Hippocampal formation (tissue), 2 donors: ENCODE measurements around the gene USP17L12.
"Not testable (repeated sequence)": the region's sequence is repeated elsewhere in the genome, so short reads cannot be mapped to it uniquely, and the experiment has no call there.

ENCODE experiments used
- DNase-seq, 2 donors: peaks; one replicate each; lab custom pipeline; 2025; lab: John Stamatoyannopoulos, UW

Gene USP17L12, protein sequence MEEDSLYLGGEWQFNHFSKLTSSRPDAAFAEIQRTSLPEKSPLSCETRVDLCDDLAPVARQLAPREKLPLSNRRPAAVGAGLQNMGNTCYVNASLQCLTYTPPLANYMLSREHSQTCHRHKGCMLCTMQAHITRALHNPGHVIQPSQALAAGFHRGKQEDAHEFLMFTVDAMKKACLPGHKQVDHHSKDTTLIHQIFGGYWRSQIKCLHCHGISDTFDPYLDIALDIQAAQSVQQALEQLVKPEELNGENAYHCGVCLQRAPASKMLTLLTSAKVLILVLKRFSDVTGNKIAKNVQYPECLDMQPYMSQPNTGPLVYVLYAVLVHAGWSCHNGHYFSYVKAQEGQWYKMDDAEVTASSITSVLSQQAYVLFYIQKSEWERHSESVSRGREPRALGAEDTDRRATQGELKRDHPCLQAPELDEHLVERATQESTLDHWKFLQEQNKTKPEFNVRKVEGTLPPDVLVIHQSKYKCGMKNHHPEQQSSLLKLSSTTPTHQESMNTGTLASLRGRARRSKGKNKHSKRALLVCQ

GRCh38 chr4:9219852-9220251, at the start of gene USP17L12:
Gene USP17L12 (plus strand): TSS chr4:9220152. CDS start chr4:9220152, 0 bp downstream.
- DNase-seq = not testable (repeated sequence)

- DNase-seq = not testable (repeated sequence)
These were observed 9.6 kb upstream of the USP17L12 start, which contains the start of gene USP17L10 for GRCh38 chr4:9210357-9210756. Gene USP17L10 (plus strand): TSS chr4:9210657. CDS start chr4:9210657, 0 bp downstream.

- not testable (repeated sequence) for DNase-seq
These were observed 5.3 kb upstream of the USP17L12 start for GRCh38 chr4:9214701-9215100.

DNA sequence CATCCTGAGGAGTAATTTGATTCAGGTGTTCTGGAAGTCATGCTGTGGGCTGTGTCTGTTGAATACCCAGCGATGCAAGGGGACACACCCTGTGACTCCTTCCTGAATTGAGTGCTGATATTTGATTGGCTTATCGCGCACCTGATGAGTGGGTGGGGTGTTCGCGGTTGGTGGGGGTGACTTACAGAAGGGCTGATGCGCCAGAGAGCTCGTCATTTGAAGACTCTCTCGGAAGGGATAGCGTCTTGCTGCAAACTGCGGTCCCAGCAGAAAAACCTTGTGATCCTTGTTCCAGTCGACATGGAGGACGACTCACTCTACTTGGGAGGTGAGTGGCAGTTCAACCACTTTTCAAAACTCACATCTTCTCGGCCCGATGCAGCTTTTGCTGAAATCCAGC, 4.8 kb upstream of the USP17L12 start, which contains the start of gene USP17L11:
Gene USP17L11 (plus strand): TSS at position 301 of the 400 bp plus-strand sequence. CDS start 0 bp downstream, at position 301.
- not testable (repeated sequence) for DNase-seq

DNA sequence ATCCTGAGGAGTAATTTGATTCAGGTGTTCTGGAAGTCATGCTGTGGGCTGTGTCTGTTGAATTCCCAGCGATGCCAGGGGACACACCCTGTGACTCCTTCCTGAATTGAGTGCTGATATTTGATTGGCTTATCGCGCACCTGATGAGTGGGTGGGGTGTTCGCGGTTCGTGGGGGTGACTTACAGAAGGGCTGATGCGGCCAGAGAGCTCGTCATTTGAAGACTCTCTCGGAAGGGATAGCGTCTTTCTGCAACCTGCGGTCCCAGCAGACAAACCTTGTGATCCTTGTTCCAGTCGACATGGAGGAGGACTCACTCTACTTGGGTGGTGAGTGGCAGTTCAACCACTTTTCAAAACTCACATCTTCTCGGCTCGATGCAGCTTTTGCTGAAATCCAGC, 4.6 kb downstream of the USP17L12 start, which contains the start of gene USP17L13:
Gene USP17L13 (plus strand): TSS at position 301 of the 400 bp plus-strand sequence. CDS start 0 bp downstream, at position 301.
- DNase-seq = not testable (repeated sequence)

- DNase-seq = not testable (repeated sequence)
These were observed 10.3 kb downstream of the USP17L12 start for GRCh38 chr4:9230249-9230648.

DNA sequence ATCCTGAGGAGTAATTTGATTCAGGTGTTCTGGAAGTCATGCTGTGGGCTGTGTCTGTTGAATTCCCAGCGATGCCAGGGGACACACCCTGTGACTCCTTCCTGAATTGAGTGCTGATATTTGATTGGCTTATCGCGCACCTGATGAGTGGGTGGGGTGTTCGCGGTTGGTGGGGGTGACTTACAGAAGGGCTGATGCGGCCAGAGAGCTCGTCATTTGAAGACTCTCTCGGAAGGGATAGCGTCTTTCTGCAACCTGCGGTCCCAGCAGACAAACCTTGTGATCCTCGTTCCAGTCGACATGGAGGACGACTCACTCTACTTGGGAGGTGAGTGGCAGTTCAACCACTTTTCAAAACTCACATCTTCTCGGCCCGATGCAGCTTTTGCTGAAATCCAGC, 14.1 kb downstream of the USP17L12 start, which contains the start of gene USP17L15:
Gene USP17L15 (plus strand): TSS at position 301 of the 400 bp plus-strand sequence. CDS start 0 bp downstream, at position 301.
- not testable (repeated sequence) for DNase-seq

GRCh38 chr4:9238461-9238860, 18.5 kb downstream of the USP17L12 start:
- DNase-seq = not testable (repeated sequence)

DNA sequence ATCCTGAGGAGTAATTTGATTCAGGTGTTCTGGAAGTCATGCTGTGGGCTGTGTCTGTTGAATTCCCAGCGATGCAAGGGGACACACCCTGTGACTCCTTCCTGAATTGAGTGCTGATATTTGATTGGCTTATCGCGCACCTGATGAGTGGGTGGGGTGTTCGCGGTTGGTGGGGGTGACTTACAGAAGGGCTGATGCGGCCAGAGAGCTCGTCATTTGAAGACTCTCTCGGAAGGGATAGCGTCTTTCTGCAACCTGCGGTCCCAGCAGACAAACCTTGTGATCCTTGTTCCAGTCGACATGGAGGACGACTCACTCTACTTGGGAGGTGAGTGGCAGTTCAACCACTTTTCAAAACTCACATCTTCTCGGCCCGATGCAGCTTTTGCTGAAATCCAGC, 23.6 kb downstream of the USP17L12 start, which contains the start of gene USP17L17:
Gene USP17L17 (plus strand): TSS at position 301 of the 400 bp plus-strand sequence. CDS start 0 bp downstream, at position 301.
- DNase-seq = not testable (repeated sequence)

GRCh38 chr4:9247953-9248680, 28.2 kb downstream of the USP17L12 start, which contains the start of gene USP17L18:
Gene USP17L18 (plus strand): TSS chr4:9248630. CDS start chr4:9248630, 0 bp downstream.
- DNase-seq = not testable (repeated sequence)

DNA sequence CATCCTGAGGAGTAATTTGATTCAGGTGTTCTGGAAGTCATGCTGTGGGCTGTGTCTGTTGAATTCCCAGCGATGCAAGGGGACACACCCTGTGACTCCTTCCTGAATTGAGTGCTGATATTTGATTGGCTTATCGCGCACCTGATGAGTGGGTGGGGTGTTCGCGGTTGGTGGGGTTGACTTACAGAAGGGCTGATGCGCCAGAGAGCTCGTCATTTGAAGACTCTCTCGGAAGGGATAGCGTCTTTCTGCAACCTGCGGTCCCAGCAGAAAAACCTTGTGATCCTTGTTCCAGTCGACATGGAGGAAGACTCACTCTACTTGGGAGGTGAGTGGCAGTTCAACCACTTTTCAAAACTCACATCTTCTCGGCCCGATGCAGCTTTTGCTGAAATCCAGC, 33.1 kb downstream of the USP17L12 start, which contains the start of gene USP17L19:
Gene USP17L19 (plus strand): TSS at position 301 of the 400 bp plus-strand sequence. CDS start 0 bp downstream, at position 301.
- DNase-seq = not testable (repeated sequence)

DNA sequence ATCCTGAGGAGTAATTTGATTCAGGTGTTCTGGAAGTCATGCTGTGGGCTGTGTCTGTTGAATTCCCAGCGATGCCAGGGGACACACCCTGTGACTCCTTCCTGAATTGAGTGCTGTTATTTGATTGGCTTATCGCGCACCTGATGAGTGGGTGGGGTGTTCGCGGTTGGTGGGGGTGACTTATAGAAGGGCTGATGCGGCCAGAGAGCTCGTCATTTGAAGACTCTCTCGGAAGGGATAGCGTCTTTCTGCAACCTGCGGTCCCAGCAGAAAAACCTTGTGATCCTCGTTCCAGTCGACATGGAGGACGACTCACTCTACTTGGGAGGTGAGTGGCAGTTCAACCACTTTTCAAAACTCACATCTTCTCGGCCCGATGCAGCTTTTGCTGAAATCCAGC, 37.9 kb downstream of the USP17L12 start, which contains the start of gene USP17L20:
Gene USP17L20 (plus strand): TSS at position 301 of the 400 bp plus-strand sequence. CDS start 0 bp downstream, at position 301.
- DNase-seq = not testable (repeated sequence)

DNA sequence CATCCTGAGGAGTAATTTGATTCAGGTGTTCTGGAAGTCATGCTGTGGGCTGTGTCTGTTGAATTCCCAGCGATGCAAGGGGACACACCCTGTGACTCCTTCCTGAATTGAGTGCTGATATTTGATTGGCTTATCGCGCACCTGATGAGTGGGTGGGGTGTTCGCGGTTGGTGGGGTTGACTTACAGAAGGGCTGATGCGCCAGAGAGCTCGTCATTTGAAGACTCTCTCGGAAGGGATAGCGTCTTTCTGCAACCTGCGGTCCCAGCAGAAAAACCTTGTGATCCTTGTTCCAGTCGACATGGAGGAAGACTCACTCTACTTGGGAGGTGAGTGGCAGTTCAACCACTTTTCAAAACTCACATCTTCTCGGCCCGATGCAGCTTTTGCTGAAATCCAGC, 42.6 kb downstream of the USP17L12 start, which contains the start of gene USP17L21:
Gene USP17L21 (plus strand): TSS at position 301 of the 400 bp plus-strand sequence. CDS start 0 bp downstream, at position 301.
- DNase-seq = not testable (repeated sequence)

DNA sequence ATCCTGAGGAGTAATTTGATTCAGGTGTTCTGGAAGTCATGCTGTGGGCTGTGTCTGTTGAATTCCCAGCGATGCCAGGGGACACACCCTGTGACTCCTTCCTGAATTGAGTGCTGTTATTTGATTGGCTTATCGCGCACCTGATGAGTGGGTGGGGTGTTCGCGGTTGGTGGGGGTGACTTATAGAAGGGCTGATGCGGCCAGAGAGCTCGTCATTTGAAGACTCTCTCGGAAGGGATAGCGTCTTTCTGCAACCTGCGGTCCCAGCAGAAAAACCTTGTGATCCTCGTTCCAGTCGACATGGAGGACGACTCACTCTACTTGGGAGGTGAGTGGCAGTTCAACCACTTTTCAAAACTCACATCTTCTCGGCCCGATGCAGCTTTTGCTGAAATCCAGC, 47.4 kb downstream of the USP17L12 start, which contains the start of gene USP17L22:
Gene USP17L22 (plus strand): TSS at position 301 of the 400 bp plus-strand sequence. CDS start 0 bp downstream, at position 301.
- DNase-seq = not testable (repeated sequence)
